ENCODE measurements around the gene IPO13.

IPO13 gene

DNA sequence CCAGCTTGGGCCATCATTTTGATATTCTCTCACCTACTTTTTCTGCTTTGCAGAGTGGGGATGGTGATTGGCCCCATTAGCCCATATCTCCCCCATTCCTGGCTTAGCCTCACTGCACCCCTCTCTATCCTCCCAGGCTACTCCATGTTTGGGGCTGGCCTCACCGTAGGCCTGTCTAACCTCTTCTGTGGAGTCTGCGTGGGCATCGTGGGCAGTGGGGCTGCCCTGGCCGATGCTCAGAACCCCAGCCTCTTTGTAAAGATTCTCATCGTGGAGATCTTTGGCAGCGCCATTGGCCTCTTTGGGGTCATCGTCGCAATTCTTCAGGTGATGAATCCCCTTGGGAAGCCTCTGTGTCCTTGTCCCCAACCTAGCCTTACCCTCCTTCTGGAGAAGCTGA lies 30.1 kb downstream of the IPO13 start:
- in situ Hi-C loops (cut with HindIII; ENCODE audit: low sequenced_read_pairs): no loop called here
- DNase-seq (ENCODE audit: low read depth, low spot score): no peak
- TF ChIP-seq, protein P1, sequence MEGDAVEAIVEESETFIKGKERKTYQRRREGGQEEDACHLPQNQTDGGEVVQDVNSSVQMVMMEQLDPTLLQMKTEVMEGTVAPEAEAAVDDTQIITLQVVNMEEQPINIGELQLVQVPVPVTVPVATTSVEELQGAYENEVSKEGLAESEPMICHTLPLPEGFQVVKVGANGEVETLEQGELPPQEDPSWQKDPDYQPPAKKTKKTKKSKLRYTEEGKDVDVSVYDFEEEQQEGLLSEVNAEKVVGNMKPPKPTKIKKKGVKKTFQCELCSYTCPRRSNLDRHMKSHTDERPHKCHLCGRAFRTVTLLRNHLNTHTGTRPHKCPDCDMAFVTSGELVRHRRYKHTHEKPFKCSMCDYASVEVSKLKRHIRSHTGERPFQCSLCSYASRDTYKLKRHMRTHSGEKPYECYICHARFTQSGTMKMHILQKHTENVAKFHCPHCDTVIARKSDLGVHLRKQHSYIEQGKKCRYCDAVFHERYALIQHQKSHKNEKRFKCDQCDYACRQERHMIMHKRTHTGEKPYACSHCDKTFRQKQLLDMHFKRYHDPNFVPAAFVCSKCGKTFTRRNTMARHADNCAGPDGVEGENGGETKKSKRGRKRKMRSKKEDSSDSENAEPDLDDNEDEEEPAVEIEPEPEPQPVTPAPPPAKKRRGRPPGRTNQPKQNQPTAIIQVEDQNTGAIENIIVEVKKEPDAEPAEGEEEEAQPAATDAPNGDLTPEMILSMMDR (IDR thresholded peaks at IDR 0.05; ENCODE audit: low read depth, low read length): no peak
- H3K4me3 ChIP-seq (ENCODE audit: low read depth, low read length): no peak overlapping the region

DNA sequence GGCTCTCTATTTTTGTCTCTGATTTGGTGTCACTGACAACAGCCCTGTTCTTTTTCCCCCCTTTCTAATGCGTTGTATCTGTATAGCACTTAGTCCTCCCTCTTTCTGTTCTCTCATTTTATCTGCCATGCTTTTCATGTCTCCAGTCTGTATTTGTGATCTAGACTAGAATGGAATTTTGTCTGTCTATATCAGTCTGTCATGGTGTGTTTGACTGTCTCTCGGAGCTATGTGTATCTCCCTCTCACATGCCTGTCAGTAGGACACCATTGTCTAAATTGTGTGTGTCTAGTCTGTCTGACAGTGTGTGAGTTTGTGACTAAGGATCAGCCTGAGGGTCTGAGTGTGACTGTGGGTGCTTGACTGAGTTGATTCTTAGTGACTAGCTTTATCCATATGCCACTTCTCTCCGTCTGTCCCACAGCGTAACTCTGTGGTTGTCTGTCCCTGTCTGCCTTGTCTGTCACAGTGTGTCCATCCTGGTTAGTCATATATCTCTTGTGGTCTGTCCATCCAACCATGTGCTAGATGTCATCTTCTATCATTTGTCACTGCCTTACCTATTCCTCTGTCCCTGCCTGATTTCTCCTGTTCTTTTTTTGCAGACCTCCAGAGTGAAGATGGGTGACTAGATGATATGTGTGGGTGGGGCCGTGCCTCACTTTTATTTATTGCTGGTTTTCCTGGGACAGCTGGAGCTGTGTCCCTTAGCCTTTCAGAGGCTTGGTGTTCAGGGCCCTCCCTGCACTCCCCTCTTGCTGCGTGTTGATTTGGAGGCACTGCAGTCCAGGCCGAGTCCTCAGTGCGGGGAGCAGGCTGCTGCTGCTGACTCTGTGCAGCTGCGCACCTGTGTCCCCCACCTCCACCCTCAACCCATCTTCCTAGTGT lies 30.9 kb downstream of the IPO13 start:
- no peak overlapping the region for H3K4me3 ChIP-seq (ENCODE audit: low read depth, low read length)
- TF ChIP-seq, protein P1 (IDR thresholded peaks at IDR 0.05; ENCODE audit: low read depth, low read length): no peak
- in situ Hi-C loops (cut with HindIII; ENCODE audit: low sequenced_read_pairs): no loop called here
- DNase-seq (ENCODE audit: low read depth, low spot score): no peak

DNA sequence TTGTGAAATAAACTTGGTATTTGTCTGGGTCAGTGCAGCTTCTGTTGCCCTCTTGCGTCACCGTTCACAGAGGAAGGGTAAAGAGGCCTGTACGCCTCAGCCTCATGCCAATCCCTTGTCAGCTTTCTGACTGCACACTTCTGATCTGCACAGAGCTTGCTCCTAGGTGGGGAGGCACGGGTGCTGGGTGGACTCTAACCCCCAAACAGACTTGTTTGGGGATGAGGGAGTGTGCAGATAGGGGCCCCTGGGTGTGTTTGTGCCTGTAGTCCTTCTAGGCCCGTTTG lies 31.5 kb downstream of the IPO13 start:
- peak overlapping the region; percentile 59 for H3K4me3 ChIP-seq (ENCODE audit: low read depth, low read length)
- TF ChIP-seq, protein P1 (IDR thresholded peaks at IDR 0.05; ENCODE audit: low read depth, low read length): no peak
- no peak for DNase-seq (ENCODE audit: low read depth, low spot score)
- in situ Hi-C loops (cut with HindIII; ENCODE audit: low sequenced_read_pairs): no loop called here

DNA sequence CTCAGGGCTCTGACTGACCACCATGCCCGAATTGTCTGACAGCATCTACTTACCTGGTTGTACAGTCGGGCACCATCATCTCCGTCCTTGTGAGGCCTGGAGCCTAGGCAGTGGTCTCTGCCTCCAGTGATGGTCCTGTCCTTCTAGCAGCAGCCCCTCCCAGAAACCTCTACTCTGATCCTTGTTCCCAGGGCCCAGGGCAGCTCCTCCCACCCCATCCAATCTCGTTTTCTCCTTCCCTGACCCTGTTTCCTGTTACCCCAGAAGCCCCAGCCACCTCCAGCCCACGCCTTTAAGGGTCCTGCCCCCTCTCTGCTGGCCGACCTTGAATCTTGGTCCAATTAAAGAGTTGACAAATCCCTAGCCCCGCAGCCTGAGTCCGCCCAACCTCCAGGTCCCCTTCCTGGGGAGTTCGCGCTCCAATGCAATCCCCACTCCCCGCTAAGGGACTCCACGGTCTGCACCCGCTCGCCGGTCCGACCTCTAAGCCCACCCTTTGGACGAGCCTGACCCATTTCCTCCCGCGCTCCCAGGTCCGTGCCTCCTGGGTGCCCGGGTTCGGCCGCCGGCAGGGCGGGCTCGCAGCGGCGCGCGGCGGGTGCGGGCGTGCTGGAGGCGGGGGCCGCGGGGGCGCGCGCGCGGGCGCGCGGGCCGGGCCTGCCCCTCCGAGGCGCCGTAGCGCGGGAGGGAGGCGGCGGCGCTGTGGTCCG lies 32.0 kb downstream of the IPO13 start, which contains the start of gene B4GALT2:
TSS of gene B4GALT2 (plus strand) at position 660 of the 710 bp plus-strand sequence. CDS start 1,951 bp downstream, outside the sequence.
- TF ChIP-seq, protein P1 (IDR thresholded peaks at IDR 0.05; ENCODE audit: low read depth, low read length): no peak
- DNase-seq (ENCODE audit: low read depth, low spot score): no peak
- in situ Hi-C loops (cut with HindIII; ENCODE audit: low sequenced_read_pairs): no loop called here

DNA sequence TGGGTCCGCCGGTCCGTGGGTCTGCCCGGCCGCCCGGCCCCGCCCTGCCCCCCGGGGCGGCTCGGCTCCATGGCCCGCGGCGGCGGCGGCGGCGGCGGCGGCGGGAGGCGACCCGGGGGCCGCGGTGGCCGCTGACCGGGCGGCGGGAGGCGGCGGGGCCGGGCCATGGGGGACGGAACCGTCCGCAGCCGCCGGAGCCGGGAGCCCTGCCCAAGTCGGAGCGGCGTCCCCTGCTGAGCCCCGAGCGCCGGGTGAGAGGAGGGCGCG lies 32.4 kb downstream of the IPO13 start:
- no peak for DNase-seq (ENCODE audit: low read depth, low spot score)
- TF ChIP-seq, protein P1 (IDR thresholded peaks at IDR 0.05; ENCODE audit: low read depth, low read length): no peak
- peak overlapping the region; percentile 59 for H3K4me3 ChIP-seq (ENCODE audit: low read depth, low read length)
- in situ Hi-C loops (cut with HindIII; ENCODE audit: low sequenced_read_pairs): no loop called here

More for the DNA sequence above, 32.0 kb downstream of the IPO13 start, which contains the start of gene B4GALT2:
- peak within 1 kb of the TSS; percentile 59 for H3K4me3 ChIP-seq (ENCODE audit: low read depth, low read length)

DNA sequence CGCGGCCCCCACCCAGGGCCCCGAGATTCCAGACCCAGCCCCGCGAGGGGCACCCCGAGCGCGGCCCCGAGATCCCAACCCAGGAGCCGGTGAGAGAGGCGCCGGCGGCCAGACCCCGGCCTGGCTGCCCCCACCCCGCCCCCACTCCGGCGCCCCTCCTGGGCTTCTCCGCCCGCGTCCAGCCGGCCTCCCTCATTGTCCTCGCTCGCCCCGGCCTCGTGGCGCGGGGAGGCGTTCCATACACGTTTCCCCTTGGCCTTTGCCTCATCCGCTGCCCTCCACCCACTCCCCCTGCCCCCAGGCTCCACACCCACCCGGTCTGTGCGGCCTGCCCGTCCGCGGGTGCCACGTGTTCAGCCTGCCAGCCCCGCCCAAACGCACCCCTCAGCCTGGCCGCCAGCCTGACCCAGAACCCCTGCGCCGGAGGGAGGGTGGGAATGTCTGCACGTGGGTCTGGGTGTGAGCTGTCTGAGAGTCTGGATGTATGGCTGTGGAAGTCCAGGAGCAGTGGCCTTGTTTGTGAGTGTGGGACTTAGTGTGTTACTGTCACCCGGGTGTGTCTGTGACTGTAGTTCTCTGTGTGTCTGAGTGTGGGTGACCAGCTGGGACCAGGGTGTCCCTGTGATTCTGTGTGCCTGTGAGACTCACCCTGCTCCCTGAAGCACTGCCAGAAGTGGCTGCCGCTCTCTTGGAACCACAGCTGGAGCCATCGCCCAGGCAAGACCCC lies 32.9 kb downstream of the IPO13 start:
- peak; percentile 40 for DNase-seq (ENCODE audit: low read depth, low spot score)
- TF ChIP-seq, protein P1 (IDR thresholded peaks at IDR 0.05; ENCODE audit: low read depth, low read length): no peak
- in situ Hi-C loops (cut with HindIII; ENCODE audit: low sequenced_read_pairs): no loop called here
- H3K4me3 ChIP-seq (ENCODE audit: low read depth, low read length): peak overlapping the region; percentile 59
